ENCODE measurements around the gene ABR.

DNA sequence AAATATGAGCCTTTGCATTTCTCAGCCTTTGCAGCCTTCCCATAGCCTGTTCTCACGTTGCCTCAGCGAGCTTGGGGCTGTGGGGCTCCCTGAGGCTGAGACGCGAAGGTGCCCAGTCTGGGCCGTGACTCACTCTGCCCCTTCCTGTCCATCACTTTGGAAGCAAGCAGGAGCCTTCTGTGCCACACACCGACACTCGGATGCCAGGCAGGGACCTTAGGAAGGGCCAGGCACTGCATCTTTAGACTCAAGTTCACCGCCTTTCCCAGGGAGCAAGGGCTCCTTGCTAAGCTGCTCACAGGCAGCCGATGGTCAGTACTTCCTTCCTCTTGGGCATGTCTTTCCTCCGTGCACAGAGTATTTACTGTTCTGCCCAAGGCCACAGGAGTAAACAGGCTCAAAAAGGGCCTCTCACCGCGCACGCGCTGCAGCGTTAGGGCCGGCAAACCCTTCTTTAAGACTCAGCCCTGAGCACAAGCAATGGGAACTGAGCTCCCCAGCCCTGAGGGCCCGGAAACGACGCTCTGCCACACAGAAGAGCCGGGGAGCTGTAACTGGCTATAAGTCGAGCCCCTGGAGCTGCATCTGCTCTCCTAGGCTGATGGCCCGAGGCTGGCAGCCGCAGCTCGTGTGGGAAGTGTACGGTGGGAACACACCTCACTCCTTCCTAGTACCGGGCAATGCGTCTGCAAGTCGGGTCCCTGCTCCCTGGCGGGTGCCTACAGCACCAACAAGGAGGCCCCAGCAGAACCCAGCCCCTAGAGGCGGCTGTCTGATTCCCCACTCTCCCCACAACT is 175.6 kb downstream of the ABR start:
- TF ChIP-seq, protein P1, sequence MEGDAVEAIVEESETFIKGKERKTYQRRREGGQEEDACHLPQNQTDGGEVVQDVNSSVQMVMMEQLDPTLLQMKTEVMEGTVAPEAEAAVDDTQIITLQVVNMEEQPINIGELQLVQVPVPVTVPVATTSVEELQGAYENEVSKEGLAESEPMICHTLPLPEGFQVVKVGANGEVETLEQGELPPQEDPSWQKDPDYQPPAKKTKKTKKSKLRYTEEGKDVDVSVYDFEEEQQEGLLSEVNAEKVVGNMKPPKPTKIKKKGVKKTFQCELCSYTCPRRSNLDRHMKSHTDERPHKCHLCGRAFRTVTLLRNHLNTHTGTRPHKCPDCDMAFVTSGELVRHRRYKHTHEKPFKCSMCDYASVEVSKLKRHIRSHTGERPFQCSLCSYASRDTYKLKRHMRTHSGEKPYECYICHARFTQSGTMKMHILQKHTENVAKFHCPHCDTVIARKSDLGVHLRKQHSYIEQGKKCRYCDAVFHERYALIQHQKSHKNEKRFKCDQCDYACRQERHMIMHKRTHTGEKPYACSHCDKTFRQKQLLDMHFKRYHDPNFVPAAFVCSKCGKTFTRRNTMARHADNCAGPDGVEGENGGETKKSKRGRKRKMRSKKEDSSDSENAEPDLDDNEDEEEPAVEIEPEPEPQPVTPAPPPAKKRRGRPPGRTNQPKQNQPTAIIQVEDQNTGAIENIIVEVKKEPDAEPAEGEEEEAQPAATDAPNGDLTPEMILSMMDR (IDR thresholded peaks at IDR 0.05) = no peak
- TF ChIP-seq, protein P2, sequence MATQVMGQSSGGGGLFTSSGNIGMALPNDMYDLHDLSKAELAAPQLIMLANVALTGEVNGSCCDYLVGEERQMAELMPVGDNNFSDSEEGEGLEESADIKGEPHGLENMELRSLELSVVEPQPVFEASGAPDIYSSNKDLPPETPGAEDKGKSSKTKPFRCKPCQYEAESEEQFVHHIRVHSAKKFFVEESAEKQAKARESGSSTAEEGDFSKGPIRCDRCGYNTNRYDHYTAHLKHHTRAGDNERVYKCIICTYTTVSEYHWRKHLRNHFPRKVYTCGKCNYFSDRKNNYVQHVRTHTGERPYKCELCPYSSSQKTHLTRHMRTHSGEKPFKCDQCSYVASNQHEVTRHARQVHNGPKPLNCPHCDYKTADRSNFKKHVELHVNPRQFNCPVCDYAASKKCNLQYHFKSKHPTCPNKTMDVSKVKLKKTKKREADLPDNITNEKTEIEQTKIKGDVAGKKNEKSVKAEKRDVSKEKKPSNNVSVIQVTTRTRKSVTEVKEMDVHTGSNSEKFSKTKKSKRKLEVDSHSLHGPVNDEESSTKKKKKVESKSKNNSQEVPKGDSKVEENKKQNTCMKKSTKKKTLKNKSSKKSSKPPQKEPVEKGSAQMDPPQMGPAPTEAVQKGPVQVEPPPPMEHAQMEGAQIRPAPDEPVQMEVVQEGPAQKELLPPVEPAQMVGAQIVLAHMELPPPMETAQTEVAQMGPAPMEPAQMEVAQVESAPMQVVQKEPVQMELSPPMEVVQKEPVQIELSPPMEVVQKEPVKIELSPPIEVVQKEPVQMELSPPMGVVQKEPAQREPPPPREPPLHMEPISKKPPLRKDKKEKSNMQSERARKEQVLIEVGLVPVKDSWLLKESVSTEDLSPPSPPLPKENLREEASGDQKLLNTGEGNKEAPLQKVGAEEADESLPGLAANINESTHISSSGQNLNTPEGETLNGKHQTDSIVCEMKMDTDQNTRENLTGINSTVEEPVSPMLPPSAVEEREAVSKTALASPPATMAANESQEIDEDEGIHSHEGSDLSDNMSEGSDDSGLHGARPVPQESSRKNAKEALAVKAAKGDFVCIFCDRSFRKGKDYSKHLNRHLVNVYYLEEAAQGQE (IDR thresholded peaks at IDR 0.05; ENCODE audit: insufficient read depth in 1 of 2, low read depth in 2 of 2, low read length in 1 of 2) = no peak
- TF ChIP-seq POLR2AphosphoS5 (IDR thresholded peaks at IDR 0.05; ENCODE audit: low read depth, low read length) = no peak
